B cell (primary cell): Measurements from ENCODE around the gene FOXD1.
"Not testable (repeated sequence)": the region's sequence is repeated elsewhere in the genome, so short reads cannot be mapped to it uniquely, and the experiment has no call there.

Experiments
- CTCF ChIP-seq: fragments of 200-600 bp; IDR thresholded peaks from one replicate; pipeline ENCODE4 v1.8.0; 2022; ENCODE audit warnings: antibody characterized with exemption, mild to moderate bottlenecking
- EZH2 ChIP-seq: IDR thresholded peaks from 2 replicates; pipeline ENCODE4 v1.6.1; 2012; ENCODE audit warnings: borderline replicate concordance, low read depth, mild to moderate bottlenecking, moderate library complexity, low read length; ENCODE audit not compliant: insufficient read depth, poor library complexity, severe bottlenecking

GRCh38 chr5:73456462-73456861, 7.9 kb upstream of the FOXD1 start:
- not testable (repeated sequence) for TF ChIP-seq CTCF, EZH2
